ENCODE results near the gene MALRD1.

DNA sequence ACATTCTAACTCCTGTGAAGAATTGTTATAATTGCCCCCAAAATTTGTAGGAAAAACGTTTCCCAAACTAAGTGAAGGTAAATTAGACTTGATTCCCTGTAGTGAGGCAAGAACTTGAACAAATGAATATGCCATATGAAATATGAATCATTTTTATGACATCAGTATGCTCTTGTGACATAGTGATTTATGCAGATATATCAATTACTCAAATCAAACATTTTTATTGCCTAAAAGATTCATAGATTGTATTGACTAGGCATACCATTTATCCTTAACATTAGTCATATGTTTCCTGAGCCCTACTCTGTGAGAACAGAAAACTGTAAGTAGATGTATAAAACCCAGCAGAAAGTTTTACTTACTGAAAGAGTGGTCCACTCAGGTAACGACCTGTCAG lies 245.6 kb downstream of the MALRD1 start:
- TF ChIP-seq, protein P1, sequence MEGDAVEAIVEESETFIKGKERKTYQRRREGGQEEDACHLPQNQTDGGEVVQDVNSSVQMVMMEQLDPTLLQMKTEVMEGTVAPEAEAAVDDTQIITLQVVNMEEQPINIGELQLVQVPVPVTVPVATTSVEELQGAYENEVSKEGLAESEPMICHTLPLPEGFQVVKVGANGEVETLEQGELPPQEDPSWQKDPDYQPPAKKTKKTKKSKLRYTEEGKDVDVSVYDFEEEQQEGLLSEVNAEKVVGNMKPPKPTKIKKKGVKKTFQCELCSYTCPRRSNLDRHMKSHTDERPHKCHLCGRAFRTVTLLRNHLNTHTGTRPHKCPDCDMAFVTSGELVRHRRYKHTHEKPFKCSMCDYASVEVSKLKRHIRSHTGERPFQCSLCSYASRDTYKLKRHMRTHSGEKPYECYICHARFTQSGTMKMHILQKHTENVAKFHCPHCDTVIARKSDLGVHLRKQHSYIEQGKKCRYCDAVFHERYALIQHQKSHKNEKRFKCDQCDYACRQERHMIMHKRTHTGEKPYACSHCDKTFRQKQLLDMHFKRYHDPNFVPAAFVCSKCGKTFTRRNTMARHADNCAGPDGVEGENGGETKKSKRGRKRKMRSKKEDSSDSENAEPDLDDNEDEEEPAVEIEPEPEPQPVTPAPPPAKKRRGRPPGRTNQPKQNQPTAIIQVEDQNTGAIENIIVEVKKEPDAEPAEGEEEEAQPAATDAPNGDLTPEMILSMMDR (IDR thresholded peaks at IDR 0.05), result no peak
- no peak for TF ChIP-seq ATF1 (CRISPR knock-in tag; IDR thresholded peaks at IDR 0.05)
- TF ChIP-seq NFYB (CRISPR knock-in tag; conservative IDR thresholded peaks at IDR 0.05; ENCODE audit: low read depth), result no peak
- TF ChIP-seq, protein P2, sequence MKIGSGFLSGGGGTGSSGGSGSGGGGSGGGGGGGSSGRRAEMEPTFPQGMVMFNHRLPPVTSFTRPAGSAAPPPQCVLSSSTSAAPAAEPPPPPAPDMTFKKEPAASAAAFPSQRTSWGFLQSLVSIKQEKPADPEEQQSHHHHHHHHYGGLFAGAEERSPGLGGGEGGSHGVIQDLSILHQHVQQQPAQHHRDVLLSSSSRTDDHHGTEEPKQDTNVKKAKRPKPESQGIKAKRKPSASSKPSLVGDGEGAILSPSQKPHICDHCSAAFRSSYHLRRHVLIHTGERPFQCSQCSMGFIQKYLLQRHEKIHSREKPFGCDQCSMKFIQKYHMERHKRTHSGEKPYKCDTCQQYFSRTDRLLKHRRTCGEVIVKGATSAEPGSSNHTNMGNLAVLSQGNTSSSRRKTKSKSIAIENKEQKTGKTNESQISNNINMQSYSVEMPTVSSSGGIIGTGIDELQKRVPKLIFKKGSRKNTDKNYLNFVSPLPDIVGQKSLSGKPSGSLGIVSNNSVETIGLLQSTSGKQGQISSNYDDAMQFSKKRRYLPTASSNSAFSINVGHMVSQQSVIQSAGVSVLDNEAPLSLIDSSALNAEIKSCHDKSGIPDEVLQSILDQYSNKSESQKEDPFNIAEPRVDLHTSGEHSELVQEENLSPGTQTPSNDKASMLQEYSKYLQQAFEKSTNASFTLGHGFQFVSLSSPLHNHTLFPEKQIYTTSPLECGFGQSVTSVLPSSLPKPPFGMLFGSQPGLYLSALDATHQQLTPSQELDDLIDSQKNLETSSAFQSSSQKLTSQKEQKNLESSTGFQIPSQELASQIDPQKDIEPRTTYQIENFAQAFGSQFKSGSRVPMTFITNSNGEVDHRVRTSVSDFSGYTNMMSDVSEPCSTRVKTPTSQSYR (CRISPR knock-in tag; IDR thresholded peaks at IDR 0.05), result no peak
- TF ChIP-seq ESRRA (CRISPR knock-in tag; IDR thresholded peaks at IDR 0.05; ENCODE audit: borderline replicate concordance), result no peak
- no peak for TF ChIP-seq SP1 (CRISPR knock-in tag; conservative IDR thresholded peaks at IDR 0.05)
- TF ChIP-seq, protein P3, sequence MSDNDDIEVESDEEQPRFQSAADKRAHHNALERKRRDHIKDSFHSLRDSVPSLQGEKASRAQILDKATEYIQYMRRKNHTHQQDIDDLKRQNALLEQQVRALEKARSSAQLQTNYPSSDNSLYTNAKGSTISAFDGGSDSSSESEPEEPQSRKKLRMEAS (CRISPR knock-in tag; IDR thresholded peaks at IDR 0.05), result no peak
- no peak for TF ChIP-seq TEAD4 (CRISPR knock-in tag; IDR thresholded peaks at IDR 0.05)
- no peak for TF ChIP-seq RELA (CRISPR knock-in tag; IDR thresholded peaks at IDR 0.05; ENCODE audit: borderline replicate concordance)
